Endodermal cell (in vitro differentiated cells): ENCODE results near the gene MAGOHB. TPM values are rescaled to one million over a fixed set of nuclear protein-coding genes. Genes with fewer than 3 reads are reported as not detected.
A peak's percentile ranks its signal among the peaks of the same experiment; 100 is the strongest.

Experiments used
- DNase-seq: peaks from one replicate; pipeline ENCODE4 v3.0.0-alpha.2; 2017
- H3K27ac ChIP-seq: 2 replicates; pipeline ENCODE4 v1.5.1; 2013; ENCODE audit warnings: mild to moderate bottlenecking, low read depth, low read length, moderate library complexity
- H3K27me3 ChIP-seq: 2 replicates; pipeline ENCODE4 v1.6.1; 2013; ENCODE audit warnings: mild to moderate bottlenecking, low read length, moderate library complexity; ENCODE audit not compliant: insufficient read depth, control insufficient read depth, poor library complexity, severe bottlenecking
- H3K36me3 ChIP-seq: 2 replicates; pipeline ENCODE4 v1.7.0; 2013; ENCODE audit warnings: mild to moderate bottlenecking, low read length, moderate library complexity; ENCODE audit not compliant: control insufficient read depth, insufficient read depth
- H3K4me1 ChIP-seq: one replicate; pipeline ENCODE4 v1.7.0; 2013; ENCODE audit warnings: low read length; ENCODE audit not compliant: control insufficient read depth, insufficient read depth
- H3K4me3 ChIP-seq: 2 replicates; pipeline ENCODE4 v1.5.1; 2013; ENCODE audit warnings: mild to moderate bottlenecking, low read length, moderate library complexity
- H3K9ac ChIP-seq: 2 replicates; pipeline ENCODE4 v1.6.1; 2013; ENCODE audit warnings: mild to moderate bottlenecking, low read length, moderate library complexity; ENCODE audit not compliant: poor library complexity, severe bottlenecking; ENCODE audit errors: extremely low read depth
- H3K9me3 ChIP-seq: 2 replicates; pipeline ENCODE4 v1.6.1; 2013; ENCODE audit warnings: mild to moderate bottlenecking, low read length, moderate library complexity; ENCODE audit not compliant: control insufficient read depth
- H3K27ac Mint-ChIP-seq: 2 replicates; pipeline ENCODE4 v1.8.0; 2020; ENCODE audit warnings: mixed read lengths
- H3K27me3 Mint-ChIP-seq: 2 replicates; pipeline ENCODE4 v1.8.0; 2021; ENCODE audit warnings: mild to moderate bottlenecking, mixed read lengths; ENCODE audit not compliant: insufficient read depth
- H3K36me3 Mint-ChIP-seq: 2 replicates; pipeline ENCODE4 v1.8.0; 2020; ENCODE audit warnings: low read depth, mixed read lengths
- H3K4me1 Mint-ChIP-seq: 2 replicates; pipeline ENCODE4 v1.8.0; 2020; ENCODE audit warnings: mixed read lengths
- H3K4me3 Mint-ChIP-seq: 2 replicates; pipeline ENCODE4 v1.8.0; 2020; ENCODE audit warnings: mild to moderate bottlenecking, moderate library complexity, mixed read lengths
- H3K9me3 Mint-ChIP-seq: 2 replicates; pipeline ENCODE4 v1.8.0; 2020; ENCODE audit warnings: mild to moderate bottlenecking, mixed read lengths
- WGBS, 2 experiments: methylation state at CpG; one replicate each; pipeline versions ENCODE4 v1.1.5 to v1.1.7; 2013; ENCODE audit warnings: missing lambda C conversion rate in 2 of 2, mixed read lengths in 1 of 2; ENCODE audit not compliant: insufficient coverage in 1 of 2, insufficient read length in 1 of 2; 5-methylcytosine and 5-hydroxymethylcytosine counted together
- total RNA-seq, 2 donors: library from RNA; stranded (reverse); fragmentation: NEBNext Ultra II Directional in 1 of 2; extraction: Animal tissue kit (Norgen Biotek cat#: 25700) in 1 of 2; gene quantifications; 2 replicates in 1 of 2; 3 replicates in 1 of 2; pipeline ENCODE4 v1.2.1, GENCODE V29; 2021
- TF ChIP-seq, protein P1 (sequence below): fragments of 200-600 bp; sonication (generic); conservative IDR thresholded peaks from 2 replicates; pipeline ENCODE4 v1.5.0; 2021; ENCODE audit warnings: antibody characterized with exemption, mild to moderate bottlenecking

Gene MAGOHB
- total RNA-seq, 2 donors from 2014 or later, result 53.8 to 75.8 TPM

- Mint-ChIP-seq H3K4me3 (peak overlapping the region; percentile 0), H3K9me3 (peaks cover 11% of the 10 kb centered on the region), H3K36me3 (no peaks in the 10 kb centered on the region), H3K27ac (peak overlapping the region; percentile 55), H3K27me3 (no peaks in the 10 kb centered on the region), H3K4me1 (peaks cover 17% of the 10 kb centered on the region)
- Histone ChIP-seq H3K36me3 (no peaks in the 10 kb centered on the region), H3K27ac (no peak overlapping the region), H3K27me3 (no peaks in the 10 kb centered on the region), H3K9ac (no peak overlapping the region), H3K9me3 (peaks cover 15% of the 10 kb centered on the region), H3K4me3 (peak overlapping the region; percentile 7), H3K4me1 (no peaks in the 10 kb centered on the region)
- WGBS, 2 experiments, result 64 to 70% methylated on average over 4 to 6 of the region's 6 CpGs
- TF ChIP-seq, protein P1, sequence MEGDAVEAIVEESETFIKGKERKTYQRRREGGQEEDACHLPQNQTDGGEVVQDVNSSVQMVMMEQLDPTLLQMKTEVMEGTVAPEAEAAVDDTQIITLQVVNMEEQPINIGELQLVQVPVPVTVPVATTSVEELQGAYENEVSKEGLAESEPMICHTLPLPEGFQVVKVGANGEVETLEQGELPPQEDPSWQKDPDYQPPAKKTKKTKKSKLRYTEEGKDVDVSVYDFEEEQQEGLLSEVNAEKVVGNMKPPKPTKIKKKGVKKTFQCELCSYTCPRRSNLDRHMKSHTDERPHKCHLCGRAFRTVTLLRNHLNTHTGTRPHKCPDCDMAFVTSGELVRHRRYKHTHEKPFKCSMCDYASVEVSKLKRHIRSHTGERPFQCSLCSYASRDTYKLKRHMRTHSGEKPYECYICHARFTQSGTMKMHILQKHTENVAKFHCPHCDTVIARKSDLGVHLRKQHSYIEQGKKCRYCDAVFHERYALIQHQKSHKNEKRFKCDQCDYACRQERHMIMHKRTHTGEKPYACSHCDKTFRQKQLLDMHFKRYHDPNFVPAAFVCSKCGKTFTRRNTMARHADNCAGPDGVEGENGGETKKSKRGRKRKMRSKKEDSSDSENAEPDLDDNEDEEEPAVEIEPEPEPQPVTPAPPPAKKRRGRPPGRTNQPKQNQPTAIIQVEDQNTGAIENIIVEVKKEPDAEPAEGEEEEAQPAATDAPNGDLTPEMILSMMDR, result no peak
- peak; percentile 71 for DNase-seq
Observed at GRCh38 chr12:10557329-10557728, 56.1 kb downstream of the MAGOHB start.

DNA sequence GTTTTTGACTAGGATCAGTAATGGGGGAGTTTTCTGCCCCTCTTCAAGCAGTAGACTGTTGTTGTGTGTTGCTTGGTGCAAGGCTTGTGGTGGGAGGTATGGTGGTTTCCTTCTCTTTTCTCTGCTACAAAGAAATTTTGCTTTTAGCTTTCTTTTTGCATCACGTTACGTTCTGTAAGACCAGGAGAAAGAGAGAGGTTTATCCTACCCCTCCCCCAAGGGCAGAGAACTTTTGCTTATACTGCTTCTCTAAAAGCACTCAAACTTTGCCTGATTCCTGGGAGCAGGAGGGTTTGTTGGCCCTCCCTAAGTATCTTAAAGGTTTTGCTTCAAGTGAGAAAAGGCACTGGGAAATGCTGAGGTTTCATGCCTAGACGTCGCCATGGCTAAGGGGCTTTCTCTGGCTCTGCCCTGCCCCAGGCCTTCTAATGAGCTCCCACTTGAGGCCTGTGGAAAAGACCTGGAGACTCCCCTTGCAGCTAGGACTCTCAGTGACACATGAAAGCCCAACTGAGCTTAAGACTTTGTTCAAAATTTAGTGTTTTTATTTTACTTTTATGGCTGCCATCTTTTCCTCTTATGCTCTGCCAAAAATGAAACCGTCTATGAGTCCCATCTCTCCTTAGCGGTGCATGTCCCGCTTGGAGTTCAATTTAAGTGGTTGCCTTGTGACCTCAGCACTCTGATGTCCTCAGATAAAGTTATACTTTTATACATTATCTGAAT is 58.5 kb downstream of the MAGOHB start:
- DNase-seq, result no peak
- Histone ChIP-seq H3K36me3 (no peaks in the 10 kb centered on the region), H3K27me3 (no peaks in the 10 kb centered on the region), H3K4me3 (no peak overlapping the region), H3K27ac (no peak overlapping the region), H3K9ac (no peak overlapping the region), H3K9me3 (peaks cover 15% of the 10 kb centered on the region), H3K4me1 (no peaks in the 10 kb centered on the region)
- Mint-ChIP-seq H3K27ac (no peak overlapping the region), H3K4me3 (no peak overlapping the region), H3K36me3 (no peaks in the 10 kb centered on the region), H3K4me1 (peaks cover 17% of the 10 kb centered on the region), H3K27me3 (no peaks in the 10 kb centered on the region), H3K9me3 (peaks cover 14% of the 10 kb centered on the region)
- TF ChIP-seq, protein P1, result no peak
- 94 to 95% methylated on average over 5 to 7 of the region's 7 CpGs for WGBS, 2 experiments

GRCh38 chr12:10554228-10554755 is 59.1 kb downstream of the MAGOHB start:
- no peaks in the 10 kb centered on the region for H3K27me3 ChIP-seq
- no peak overlapping the region for H3K27ac Mint-ChIP-seq
- H3K4me3 ChIP-seq, result no peak overlapping the region
- H3K9me3 Mint-ChIP-seq, result peaks cover 14% of the 10 kb centered on the region
- no peaks in the 10 kb centered on the region for H3K4me1 ChIP-seq
- peaks cover 17% of the 10 kb centered on the region for H3K4me1 Mint-ChIP-seq
- no peak for DNase-seq
- H3K9me3 ChIP-seq, result peaks cover 15% of the 10 kb centered on the region
- H3K36me3 ChIP-seq, result no peaks in the 10 kb centered on the region
- no peak overlapping the region for H3K4me3 Mint-ChIP-seq
- TF ChIP-seq, protein P1, result no peak
- no peaks in the 10 kb centered on the region for H3K36me3 Mint-ChIP-seq
- H3K9ac ChIP-seq, result no peak overlapping the region
- no peaks in the 10 kb centered on the region for H3K27me3 Mint-ChIP-seq
- WGBS, 2 experiments, result 85% methylated on average over 6 of the region's 6 CpGs; no CpG with 5 or more reads in 1 of the 2 experiments
- no peak overlapping the region for H3K27ac ChIP-seq

Other genes with a start within 250 kb of the MAGOHB start
- gene KLRK1, start 223.6 kb downstream of the MAGOHB start, total RNA-seq, result under 1 TPM in 1 of 2 donors, not detected in 1; 0.24 TPM
- not detected for gene KLRC4, start 203.9 kb downstream of the MAGOHB start, total RNA-seq
- not detected for gene KLRC3, start 193.0 kb downstream of the MAGOHB start, total RNA-seq
- gene KLRC2, start 177.6 kb downstream of the MAGOHB start, total RNA-seq, result not detected
- not detected for gene KLRC1, start 160.2 kb downstream of the MAGOHB start, total RNA-seq
- gene EIF2S3B, start 107.7 kb downstream of the MAGOHB start, total RNA-seq, result 1 to 10 TPM; 2.1 to 5.9 TPM
- 1 to 10 TPM; 3.3 to 4.5 TPM for gene STYK1, start 60.4 kb upstream of the MAGOHB start, total RNA-seq
- 100 to 1,000 TPM; 251 to 419 TPM for gene YBX3, start 109.7 kb upstream of the MAGOHB start, total RNA-seq
- not detected for gene TAS2R7, start 189.0 kb upstream of the MAGOHB start, total RNA-seq
- not detected for gene TAS2R8, start 193.7 kb upstream of the MAGOHB start, total RNA-seq
- gene TAS2R9, start 196.6 kb upstream of the MAGOHB start, total RNA-seq, result not detected
- 1 to 10 TPM; 1.2 to 1.6 TPM for gene TAS2R10, start 212.7 kb upstream of the MAGOHB start, total RNA-seq
- gene PRR4, start 235.9 kb upstream of the MAGOHB start, total RNA-seq, result 1 to 10 TPM; 3.8 to 7.9 TPM